Measurements from ENCODE around the gene CCDC158. TPM values are rescaled to one million over a fixed set of nuclear protein-coding genes. Genes with fewer than 3 reads are reported as not detected.

CCDC158 gene
- total and polyA plus RNA-seq, 10 of the 15 experiments (the other 5 are each of a cell fraction or from before 2014, with no cell fraction given): not detected

DNA sequence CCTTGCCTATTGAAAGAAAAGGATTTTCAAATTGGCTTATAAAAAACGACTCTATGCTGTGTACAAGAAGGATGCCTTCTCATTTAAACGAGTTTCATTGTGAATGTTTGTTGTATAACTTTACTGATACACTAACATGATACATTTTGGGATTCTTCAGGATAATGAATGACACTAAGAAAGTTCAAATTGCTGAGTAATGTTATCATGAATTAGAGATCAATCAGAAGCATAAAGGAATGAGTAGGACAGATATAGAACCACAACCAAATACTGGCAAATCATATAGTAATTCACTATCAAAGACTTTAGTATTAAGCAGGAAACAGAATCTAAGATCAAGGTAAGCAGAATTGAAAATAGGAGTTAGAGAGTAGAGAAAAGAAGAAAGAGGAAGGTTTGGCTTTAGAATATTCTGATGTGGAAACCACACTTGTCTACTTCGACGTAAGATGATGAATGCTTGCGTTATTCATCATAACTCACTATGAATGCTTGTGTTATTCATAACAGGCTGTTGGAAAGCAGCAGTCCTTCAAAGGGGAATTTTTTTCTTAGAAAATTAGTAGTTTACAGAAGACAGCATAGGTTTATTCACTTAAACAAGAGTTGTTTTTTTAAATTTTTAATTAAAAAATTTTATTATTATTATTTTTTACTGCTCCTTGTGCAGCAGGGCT, 13.4 kb downstream of the CCDC158 start (continued):
- TF ChIP-seq, protein P1, sequence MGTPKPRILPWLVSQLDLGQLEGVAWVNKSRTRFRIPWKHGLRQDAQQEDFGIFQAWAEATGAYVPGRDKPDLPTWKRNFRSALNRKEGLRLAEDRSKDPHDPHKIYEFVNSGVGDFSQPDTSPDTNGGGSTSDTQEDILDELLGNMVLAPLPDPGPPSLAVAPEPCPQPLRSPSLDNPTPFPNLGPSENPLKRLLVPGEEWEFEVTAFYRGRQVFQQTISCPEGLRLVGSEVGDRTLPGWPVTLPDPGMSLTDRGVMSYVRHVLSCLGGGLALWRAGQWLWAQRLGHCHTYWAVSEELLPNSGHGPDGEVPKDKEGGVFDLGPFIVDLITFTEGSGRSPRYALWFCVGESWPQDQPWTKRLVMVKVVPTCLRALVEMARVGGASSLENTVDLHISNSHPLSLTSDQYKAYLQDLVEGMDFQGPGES (IDR thresholded peaks at IDR 0.05): no peak
- TF ChIP-seq NR2C1 (IDR thresholded peaks at IDR 0.05) (no peak), EZH2 (IDR thresholded peaks at IDR 0.05; ENCODE audit: borderline replicate concordance, control insufficient read depth, low read depth, low read length) (no peak), GABPA (IDR thresholded peaks at IDR 0.05; ENCODE audit: low read depth) (no peak)
- TF ChIP-seq, protein P2, sequence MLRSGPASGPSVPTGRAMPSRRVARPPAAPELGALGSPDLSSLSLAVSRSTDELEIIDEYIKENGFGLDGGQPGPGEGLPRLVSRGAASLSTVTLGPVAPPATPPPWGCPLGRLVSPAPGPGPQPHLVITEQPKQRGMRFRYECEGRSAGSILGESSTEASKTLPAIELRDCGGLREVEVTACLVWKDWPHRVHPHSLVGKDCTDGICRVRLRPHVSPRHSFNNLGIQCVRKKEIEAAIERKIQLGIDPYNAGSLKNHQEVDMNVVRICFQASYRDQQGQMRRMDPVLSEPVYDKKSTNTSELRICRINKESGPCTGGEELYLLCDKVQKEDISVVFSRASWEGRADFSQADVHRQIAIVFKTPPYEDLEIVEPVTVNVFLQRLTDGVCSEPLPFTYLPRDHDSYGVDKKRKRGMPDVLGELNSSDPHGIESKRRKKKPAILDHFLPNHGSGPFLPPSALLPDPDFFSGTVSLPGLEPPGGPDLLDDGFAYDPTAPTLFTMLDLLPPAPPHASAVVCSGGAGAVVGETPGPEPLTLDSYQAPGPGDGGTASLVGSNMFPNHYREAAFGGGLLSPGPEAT (IDR thresholded peaks at IDR 0.05; ENCODE audit: low read depth): no peak
- TF ChIP-seq, protein P3, sequence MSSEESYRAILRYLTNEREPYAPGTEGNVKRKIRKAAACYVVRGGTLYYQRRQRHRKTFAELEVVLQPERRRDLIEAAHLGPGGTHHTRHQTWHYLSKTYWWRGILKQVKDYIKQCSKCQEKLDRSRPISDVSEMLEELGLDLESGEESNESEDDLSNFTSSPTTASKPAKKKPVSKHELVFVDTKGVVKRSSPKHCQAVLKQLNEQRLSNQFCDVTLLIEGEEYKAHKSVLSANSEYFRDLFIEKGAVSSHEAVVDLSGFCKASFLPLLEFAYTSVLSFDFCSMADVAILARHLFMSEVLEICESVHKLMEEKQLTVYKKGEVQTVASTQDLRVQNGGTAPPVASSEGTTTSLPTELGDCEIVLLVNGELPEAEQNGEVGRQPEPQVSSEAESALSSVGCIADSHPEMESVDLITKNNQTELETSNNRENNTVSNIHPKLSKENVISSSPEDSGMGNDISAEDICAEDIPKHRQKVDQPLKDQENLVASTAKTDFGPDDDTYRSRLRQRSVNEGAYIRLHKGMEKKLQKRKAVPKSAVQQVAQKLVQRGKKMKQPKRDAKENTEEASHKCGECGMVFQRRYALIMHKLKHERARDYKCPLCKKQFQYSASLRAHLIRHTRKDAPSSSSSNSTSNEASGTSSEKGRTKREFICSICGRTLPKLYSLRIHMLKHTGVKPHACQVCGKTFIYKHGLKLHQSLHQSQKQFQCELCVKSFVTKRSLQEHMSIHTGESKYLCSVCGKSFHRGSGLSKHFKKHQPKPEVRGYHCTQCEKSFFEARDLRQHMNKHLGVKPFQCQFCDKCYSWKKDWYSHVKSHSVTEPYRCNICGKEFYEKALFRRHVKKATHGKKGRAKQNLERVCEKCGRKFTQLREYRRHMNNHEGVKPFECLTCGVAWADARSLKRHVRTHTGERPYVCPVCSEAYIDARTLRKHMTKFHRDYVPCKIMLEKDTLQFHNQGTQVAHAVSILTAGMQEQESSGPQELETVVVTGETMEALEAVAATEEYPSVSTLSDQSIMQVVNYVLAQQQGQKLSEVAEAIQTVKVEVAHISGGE (CRISPR knock-in tag; IDR thresholded peaks at IDR 0.05): no peak

All from GM12878 (cell line).